ENCODE data around the gene BRAT1. TPM values are rescaled to one million over a fixed set of nuclear protein-coding genes. Genes with fewer than 3 reads are reported as not detected.

The BRAT1 gene
- polyA plus RNA-seq, 1 donor from 2014 or later: 60.3 TPM

GRCh38 chr7:2553108-2553507 is 2.2 kb downstream of the BRAT1 start:
- TF ChIP-seq MXI1 (conservative IDR thresholded peaks at IDR 0.05; ENCODE audit: poor library complexity, severe bottlenecking) (no peak), EZH2 (IDR thresholded peaks at IDR 0.05; ENCODE audit: borderline replicate concordance, insufficient read depth, low read length, poor library complexity, severe bottlenecking) (no peak), EP300 (conservative IDR thresholded peaks at IDR 0.05; ENCODE audit: poor library complexity, severe bottlenecking) (no peak), RAD21 (conservative IDR thresholded peaks at IDR 0.05) (no peak), POLR2AphosphoS5 (IDR thresholded peaks at IDR 0.05) (no peak)
- Histone ChIP-seq H4K20me1 (ENCODE audit: insufficient read depth) (no peaks in the 10 kb centered on the region), H3K9me3 (ENCODE audit: low read length) (no peaks in the 10 kb centered on the region), H3K4me3 (ENCODE audit: low read length) (no peak overlapping the region), H3K27ac (ENCODE audit: low read length) (no peak overlapping the region), H3K36me3 (ENCODE audit: insufficient read depth, low read length) (no peaks in the 10 kb centered on the region), H3K9ac (ENCODE audit: low read length) (no peak overlapping the region), H3K79me2 (replicated peaks; ENCODE audit: insufficient read depth, low read length) (no peaks in the 10 kb centered on the region), H2AFZ (ENCODE audit: low read depth, low read length) (no peak overlapping the region), H3K27me3 (ENCODE audit: insufficient read depth, low read depth, low read length) (no peaks in the 10 kb centered on the region), H3K4me2 (ENCODE audit: low read length) (no peak overlapping the region), H3K9me2 (ENCODE audit: insufficient read depth, low read length) (no peaks in the 10 kb centered on the region), H3F3A (ENCODE audit: insufficient read depth, low read length, poor library complexity, severe bottlenecking) (no peaks in the 10 kb centered on the region)

GRCh38 chr7:2551418-2551817 is 3.9 kb downstream of the BRAT1 start:
- no peak overlapping the region for H3K4me2 ChIP-seq (ENCODE audit: low read length)
- no peak overlapping the region for H3K27ac ChIP-seq (ENCODE audit: low read length)
- H4K20me1 ChIP-seq (ENCODE audit: insufficient read depth): no peaks in the 10 kb centered on the region
- no peak overlapping the region for H3K4me3 ChIP-seq (ENCODE audit: low read length)
- no peaks in the 10 kb centered on the region for H3K9me3 ChIP-seq (ENCODE audit: low read length)
- no peaks in the 10 kb centered on the region for H3K9me2 ChIP-seq (ENCODE audit: insufficient read depth, low read length)
- H3K79me2 ChIP-seq (replicated peaks; ENCODE audit: insufficient read depth, low read length): no peaks in the 10 kb centered on the region
- H3F3A ChIP-seq (ENCODE audit: insufficient read depth, low read length, poor library complexity, severe bottlenecking): no peaks in the 10 kb centered on the region
- TF ChIP-seq RAD21 (conservative IDR thresholded peaks at IDR 0.05): no peak
- no peak for TF ChIP-seq EZH2 (IDR thresholded peaks at IDR 0.05; ENCODE audit: borderline replicate concordance, insufficient read depth, low read length, poor library complexity, severe bottlenecking)
- no peak for TF ChIP-seq POLR2AphosphoS5 (IDR thresholded peaks at IDR 0.05)
- no peak for TF ChIP-seq REST (IDR thresholded peaks at IDR 0.05; ENCODE audit: borderline replicate concordance)
- no peak for TF ChIP-seq MXI1 (conservative IDR thresholded peaks at IDR 0.05; ENCODE audit: poor library complexity, severe bottlenecking)
- TF ChIP-seq, protein P1, sequence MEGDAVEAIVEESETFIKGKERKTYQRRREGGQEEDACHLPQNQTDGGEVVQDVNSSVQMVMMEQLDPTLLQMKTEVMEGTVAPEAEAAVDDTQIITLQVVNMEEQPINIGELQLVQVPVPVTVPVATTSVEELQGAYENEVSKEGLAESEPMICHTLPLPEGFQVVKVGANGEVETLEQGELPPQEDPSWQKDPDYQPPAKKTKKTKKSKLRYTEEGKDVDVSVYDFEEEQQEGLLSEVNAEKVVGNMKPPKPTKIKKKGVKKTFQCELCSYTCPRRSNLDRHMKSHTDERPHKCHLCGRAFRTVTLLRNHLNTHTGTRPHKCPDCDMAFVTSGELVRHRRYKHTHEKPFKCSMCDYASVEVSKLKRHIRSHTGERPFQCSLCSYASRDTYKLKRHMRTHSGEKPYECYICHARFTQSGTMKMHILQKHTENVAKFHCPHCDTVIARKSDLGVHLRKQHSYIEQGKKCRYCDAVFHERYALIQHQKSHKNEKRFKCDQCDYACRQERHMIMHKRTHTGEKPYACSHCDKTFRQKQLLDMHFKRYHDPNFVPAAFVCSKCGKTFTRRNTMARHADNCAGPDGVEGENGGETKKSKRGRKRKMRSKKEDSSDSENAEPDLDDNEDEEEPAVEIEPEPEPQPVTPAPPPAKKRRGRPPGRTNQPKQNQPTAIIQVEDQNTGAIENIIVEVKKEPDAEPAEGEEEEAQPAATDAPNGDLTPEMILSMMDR (IDR thresholded peaks at IDR 0.05; ENCODE audit: poor library complexity, severe bottlenecking): no peak
- no peak for TF ChIP-seq SMC3 (conservative IDR thresholded peaks at IDR 0.05; ENCODE audit: poor library complexity)
- TF ChIP-seq EP300 (conservative IDR thresholded peaks at IDR 0.05; ENCODE audit: poor library complexity, severe bottlenecking): no peak
- H3K27me3 ChIP-seq (ENCODE audit: insufficient read depth, low read depth, low read length): no peaks in the 10 kb centered on the region
- H2AFZ ChIP-seq (ENCODE audit: low read depth, low read length): no peak overlapping the region
- H3K36me3 ChIP-seq (ENCODE audit: insufficient read depth, low read length): no peaks in the 10 kb centered on the region
- H3K9ac ChIP-seq (ENCODE audit: low read length): no peak overlapping the region
